ENCODE measurements around the gene CDIPT. TPM values are rescaled to one million over a fixed set of nuclear protein-coding genes. Genes with fewer than 3 reads are reported as not detected.

CDIPT gene
- total and polyA plus RNA-seq, 2 of the 13 experiments (the other 11 are each of a cell fraction or from before 2014, with no cell fraction given), result 54.9 to 97.5 TPM

DNA sequence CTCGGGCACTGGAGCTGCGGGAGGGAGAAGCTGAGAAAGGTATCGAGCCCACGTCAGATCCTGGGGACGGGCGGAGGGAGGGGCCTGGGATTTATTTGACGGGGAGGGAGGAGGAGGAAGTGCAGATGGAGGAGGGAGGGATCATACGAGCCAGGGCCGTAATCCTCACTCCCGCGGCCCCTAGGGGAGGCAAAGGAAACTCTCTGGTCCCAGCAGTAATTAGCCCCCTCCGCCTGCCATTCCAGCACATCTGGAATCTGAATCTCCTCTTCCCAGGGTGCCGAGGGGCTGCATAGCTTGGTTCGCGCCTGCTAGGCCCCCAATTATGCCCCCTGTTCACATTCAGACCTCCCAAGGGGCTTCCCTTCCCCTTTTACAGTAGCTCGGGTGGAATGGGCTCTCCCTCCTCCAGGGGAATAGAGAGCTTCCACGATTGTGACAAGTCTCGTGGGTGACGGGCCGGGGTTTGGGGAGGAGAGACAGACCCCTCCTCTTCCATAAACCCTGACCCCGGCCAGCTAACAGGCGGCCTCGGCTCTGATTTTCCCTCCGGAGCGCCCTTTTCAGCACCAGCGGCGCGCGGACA is 36.6 kb upstream of the CDIPT start, which contains the start of gene SEZ6L2 (continued):
- TF ChIP-seq, protein P1, sequence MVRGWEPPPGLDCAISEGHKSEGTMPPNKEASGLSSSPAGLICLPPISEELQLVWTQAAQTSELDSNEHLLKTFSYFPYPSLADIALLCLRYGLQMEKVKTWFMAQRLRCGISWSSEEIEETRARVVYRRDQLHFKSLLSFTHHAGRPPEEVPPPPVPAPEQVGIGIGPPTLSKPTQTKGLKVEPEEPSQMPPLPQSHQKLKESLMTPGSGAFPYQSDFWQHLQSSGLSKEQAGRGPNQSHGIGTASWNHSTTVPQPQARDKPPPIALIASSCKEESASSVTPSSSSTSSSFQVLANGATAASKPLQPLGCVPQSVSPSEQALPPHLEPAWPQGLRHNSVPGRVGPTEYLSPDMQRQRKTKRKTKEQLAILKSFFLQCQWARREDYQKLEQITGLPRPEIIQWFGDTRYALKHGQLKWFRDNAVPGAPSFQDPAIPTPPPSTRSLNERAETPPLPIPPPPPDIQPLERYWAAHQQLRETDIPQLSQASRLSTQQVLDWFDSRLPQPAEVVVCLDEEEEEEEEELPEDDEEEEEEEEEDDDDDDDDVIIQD (CRISPR knock-in tag; IDR thresholded peaks at IDR 0.05; ENCODE audit: low read depth), result no peak
- TF ChIP-seq ZNF605 (CRISPR knock-in tag; IDR thresholded peaks at IDR 0.05) (peak; percentile 91), SALL2 (CRISPR knock-in tag; IDR thresholded peaks at IDR 0.05) (no peak; the same call in 1 of the 2 replicates), ARID2 (CRISPR knock-in tag; IDR thresholded peaks at IDR 0.05; ENCODE audit: borderline replicate concordance) (no peak), NFKB2 (CRISPR knock-in tag; IDR thresholded peaks at IDR 0.05; ENCODE audit: borderline replicate concordance) (peak; percentile 99), MTF1 (CRISPR knock-in tag; IDR thresholded peaks at IDR 0.05) (peak; percentile 97; the same call in 1 of the 2 replicates), MXI1 (IDR thresholded peaks at IDR 0.05; ENCODE audit: borderline replicate concordance, low read depth, low read length) (no peak; the same call in 2 of the 3 replicates), ZNF326 (CRISPR knock-in tag; IDR thresholded peaks at IDR 0.05; ENCODE audit: borderline replicate concordance) (no peak), SMAD3 (CRISPR knock-in tag; IDR thresholded peaks at IDR 0.05) (0 out of 2 replicates have a peak, but pooled peaks have one; percentile 92), RAD51 (IDR thresholded peaks at IDR 0.05; ENCODE audit: borderline replicate concordance) (no peak), HMGA1 (CRISPR knock-in tag; conservative IDR thresholded peaks at IDR 0.05) (no peak), MED13 (CRISPR knock-in tag; IDR thresholded peaks at IDR 0.05) (no peak; the same call in none of the 2 replicates), NKX3-1 (CRISPR knock-in tag; IDR thresholded peaks at IDR 0.05) (no peak; the same call in none of the 2 replicates), NFE2L1 (CRISPR knock-in tag; IDR thresholded peaks at IDR 0.05; ENCODE audit: borderline replicate concordance) (0 out of 2 replicates have a peak, but pooled peaks have one; percentile 75), ZNF343 (CRISPR knock-in tag; IDR thresholded peaks at IDR 0.05) (no peak), ZNF501 (CRISPR knock-in tag; IDR thresholded peaks at IDR 0.05) (0 out of 2 replicates have a peak, but pooled peaks have one; percentile 82), ZNF430 (CRISPR knock-in tag; IDR thresholded peaks at IDR 0.05) (no peak; the same call in 1 of the 2 replicates), CBFB (CRISPR knock-in tag; IDR thresholded peaks at IDR 0.05) (no peak; the same call in 1 of the 2 replicates)
- TF ChIP-seq, protein P2, sequence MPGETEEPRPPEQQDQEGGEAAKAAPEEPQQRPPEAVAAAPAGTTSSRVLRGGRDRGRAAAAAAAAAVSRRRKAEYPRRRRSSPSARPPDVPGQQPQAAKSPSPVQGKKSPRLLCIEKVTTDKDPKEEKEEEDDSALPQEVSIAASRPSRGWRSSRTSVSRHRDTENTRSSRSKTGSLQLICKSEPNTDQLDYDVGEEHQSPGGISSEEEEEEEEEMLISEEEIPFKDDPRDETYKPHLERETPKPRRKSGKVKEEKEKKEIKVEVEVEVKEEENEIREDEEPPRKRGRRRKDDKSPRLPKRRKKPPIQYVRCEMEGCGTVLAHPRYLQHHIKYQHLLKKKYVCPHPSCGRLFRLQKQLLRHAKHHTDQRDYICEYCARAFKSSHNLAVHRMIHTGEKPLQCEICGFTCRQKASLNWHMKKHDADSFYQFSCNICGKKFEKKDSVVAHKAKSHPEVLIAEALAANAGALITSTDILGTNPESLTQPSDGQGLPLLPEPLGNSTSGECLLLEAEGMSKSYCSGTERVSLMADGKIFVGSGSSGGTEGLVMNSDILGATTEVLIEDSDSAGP (CRISPR knock-in tag; IDR thresholded peaks at IDR 0.05; ENCODE audit: borderline replicate concordance), result peak; percentile 50; the same call in 1 of the 2 replicates
- TF ChIP-seq, protein P3, sequence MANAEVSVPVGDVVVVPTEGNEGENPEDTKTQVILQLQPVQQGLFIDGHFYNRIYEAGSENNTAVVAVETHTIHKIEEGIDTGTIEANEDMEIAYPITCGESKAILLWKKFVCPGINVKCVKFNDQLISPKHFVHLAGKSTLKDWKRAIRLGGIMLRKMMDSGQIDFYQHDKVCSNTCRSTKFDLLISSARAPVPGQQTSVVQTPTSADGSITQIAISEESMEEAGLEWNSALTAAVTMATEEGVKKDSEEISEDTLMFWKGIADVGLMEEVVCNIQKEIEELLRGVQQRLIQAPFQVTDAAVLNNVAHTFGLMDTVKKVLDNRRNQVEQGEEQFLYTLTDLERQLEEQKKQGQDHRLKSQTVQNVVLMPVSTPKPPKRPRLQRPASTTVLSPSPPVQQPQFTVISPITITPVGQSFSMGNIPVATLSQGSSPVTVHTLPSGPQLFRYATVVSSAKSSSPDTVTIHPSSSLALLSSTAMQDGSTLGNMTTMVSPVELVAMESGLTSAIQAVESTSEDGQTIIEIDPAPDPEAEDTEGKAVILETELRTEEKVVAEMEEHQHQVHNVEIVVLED (CRISPR knock-in tag; IDR thresholded peaks at IDR 0.05; ENCODE audit: borderline replicate concordance), result peak; percentile 61; the same call in 1 of the 2 replicates
- TF ChIP-seq, protein P4, sequence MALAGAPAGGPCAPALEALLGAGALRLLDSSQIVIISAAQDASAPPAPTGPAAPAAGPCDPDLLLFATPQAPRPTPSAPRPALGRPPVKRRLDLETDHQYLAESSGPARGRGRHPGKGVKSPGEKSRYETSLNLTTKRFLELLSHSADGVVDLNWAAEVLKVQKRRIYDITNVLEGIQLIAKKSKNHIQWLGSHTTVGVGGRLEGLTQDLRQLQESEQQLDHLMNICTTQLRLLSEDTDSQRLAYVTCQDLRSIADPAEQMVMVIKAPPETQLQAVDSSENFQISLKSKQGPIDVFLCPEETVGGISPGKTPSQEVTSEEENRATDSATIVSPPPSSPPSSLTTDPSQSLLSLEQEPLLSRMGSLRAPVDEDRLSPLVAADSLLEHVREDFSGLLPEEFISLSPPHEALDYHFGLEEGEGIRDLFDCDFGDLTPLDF (CRISPR knock-in tag; IDR thresholded peaks at IDR 0.05), result no peak; the same call in 1 of the 2 replicates
- TF ChIP-seq, protein P5, sequence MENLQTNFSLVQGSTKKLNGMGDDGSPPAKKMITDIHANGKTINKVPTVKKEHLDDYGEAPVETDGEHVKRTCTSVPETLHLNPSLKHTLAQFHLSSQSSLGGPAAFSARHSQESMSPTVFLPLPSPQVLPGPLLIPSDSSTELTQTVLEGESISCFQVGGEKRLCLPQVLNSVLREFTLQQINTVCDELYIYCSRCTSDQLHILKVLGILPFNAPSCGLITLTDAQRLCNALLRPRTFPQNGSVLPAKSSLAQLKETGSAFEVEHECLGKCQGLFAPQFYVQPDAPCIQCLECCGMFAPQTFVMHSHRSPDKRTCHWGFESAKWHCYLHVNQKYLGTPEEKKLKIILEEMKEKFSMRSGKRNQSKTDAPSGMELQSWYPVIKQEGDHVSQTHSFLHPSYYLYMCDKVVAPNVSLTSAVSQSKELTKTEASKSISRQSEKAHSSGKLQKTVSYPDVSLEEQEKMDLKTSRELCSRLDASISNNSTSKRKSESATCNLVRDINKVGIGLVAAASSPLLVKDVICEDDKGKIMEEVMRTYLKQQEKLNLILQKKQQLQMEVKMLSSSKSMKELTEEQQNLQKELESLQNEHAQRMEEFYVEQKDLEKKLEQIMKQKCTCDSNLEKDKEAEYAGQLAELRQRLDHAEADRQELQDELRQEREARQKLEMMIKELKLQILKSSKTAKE (CRISPR knock-in tag; IDR thresholded peaks at IDR 0.05; ENCODE audit: borderline replicate concordance), result no peak
